Frontal cortex (tissue), 4 donors: Measurements from ENCODE around the gene CMC2. TPM values are rescaled to one million over a fixed set of nuclear protein-coding genes. Genes with fewer than 3 reads are reported as not detected.

ENCODE experiments used
- DNase-seq, 2 donors: peaks; one replicate each; pipeline ENCODE4 v3.0.0; 2012; ENCODE audit warnings: low spot score in 2 of 2
- FAIRE-seq: peaks from 2 replicates; lab custom pipeline; 2012; peaks lifted over from hg19 to GRCh38; lab: Jason Lieb, UNC
- total RNA-seq: library from RNA; depleted of rRNA; stranded (reverse); fragments of >200 nt; gene quantifications from one replicate; pipeline ENCODE4 v1.2.3, GENCODE V29; 2014
- donor health status: control.
- donor health status: control.
- donor health status: control.

CMC2 gene
- total RNA-seq, 1 donor from 2014 or later, result 37.9 TPM

DNA sequence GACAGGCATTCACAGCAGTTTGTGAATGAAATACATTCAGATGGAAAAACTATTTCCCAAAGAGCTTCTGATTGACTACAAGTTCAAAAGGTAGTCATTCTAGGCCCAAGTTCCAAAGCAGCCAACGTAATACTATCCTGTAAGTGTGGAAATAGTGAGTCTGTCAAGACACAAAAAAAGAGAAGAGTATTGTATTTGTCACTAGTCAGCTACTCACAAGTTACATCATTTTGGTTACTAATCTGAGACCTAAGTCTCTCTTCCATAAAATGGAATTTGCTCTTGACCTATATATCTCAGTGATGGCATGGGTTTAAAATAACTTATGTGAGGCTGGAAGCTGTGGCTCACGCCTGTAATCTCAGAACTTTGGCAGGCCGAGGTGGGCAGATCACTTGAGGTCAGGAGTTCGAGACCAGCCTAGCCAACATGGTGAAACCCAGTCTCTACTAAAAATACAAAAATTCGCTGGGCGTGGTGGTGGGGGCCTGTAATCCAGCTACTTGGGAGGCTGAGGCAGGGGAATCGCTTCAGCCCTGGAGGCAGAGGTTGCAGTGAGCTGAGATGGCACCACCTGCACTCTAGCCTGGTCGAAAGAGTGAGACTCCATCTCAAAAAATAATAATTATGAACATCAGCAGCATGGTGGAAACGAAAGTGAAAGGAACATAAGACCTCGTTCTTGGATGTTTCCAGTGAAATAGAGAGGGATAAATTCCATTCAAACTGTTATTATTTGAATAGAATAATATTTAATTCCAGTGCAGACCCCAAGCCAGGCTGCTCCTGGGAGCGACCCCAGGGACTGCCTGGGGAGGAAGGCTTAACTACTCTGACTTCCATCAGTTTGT lies 2.9 kb downstream of the CMC2 start:
- DNase-seq (no peak), FAIRE-seq (no peak)

DNA sequence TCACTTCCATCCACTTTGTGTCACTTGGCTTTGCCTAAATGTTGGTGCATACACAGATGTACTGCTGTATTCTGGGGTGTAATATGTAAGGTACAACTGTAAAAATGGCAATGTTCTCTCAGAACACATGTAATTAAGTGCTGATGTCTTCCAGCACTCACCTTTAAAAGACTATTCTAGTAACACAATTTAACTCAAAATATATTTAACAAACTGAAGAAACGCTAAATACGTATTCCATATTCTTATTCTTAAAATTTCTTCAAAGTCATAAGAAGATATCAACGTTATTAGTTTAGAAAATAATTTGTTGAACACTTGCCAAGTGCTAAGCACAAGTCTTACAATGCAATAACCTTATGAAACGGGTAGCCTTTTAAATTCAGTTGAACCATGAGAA lies 3.6 kb downstream of the CMC2 start:
- FAIRE-seq, result no peak

DNA sequence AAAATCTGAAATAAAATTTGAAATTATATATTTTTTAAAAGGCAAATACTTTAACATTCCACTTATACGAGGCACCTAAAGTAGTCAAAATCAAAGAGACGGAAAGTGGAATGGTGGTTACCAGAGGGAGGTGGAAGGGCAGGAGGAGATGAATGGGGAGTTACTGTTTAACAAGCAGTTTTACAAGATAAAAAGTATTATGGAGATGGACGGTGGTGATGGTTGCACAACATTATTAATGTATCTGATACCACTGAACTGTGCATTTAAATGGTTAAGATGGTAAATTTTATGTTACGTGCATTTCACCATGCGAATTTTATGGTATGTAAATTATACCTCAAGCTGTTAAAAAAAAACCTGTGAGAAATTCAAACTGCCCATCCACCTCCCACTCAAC lies 5.4 kb downstream of the CMC2 start:
- DNase-seq, result no peak
- no peak for FAIRE-seq

More for the DNA sequence above, 3.6 kb downstream of the CMC2 start:
- DNase-seq, result no peak

DNA sequence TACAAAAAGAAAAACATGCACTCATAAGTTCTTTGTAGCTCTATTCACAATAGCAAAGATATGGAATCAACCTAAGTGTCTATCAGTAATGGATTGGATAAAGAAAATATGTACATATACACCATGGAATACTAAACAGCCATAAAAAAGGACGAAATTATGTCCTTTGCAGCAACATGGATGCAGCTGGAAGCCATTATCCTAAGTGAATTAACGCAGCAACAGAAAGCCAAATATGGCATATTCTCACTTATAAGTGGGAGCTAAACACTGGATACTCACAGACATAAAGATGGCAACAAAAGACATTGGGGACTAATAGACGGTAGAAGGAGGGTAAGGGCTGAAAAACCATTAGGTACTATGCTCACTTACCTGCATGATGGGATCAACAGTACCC lies 5.8 kb downstream of the CMC2 start:
- no peak for DNase-seq
- no peak for FAIRE-seq

DNA sequence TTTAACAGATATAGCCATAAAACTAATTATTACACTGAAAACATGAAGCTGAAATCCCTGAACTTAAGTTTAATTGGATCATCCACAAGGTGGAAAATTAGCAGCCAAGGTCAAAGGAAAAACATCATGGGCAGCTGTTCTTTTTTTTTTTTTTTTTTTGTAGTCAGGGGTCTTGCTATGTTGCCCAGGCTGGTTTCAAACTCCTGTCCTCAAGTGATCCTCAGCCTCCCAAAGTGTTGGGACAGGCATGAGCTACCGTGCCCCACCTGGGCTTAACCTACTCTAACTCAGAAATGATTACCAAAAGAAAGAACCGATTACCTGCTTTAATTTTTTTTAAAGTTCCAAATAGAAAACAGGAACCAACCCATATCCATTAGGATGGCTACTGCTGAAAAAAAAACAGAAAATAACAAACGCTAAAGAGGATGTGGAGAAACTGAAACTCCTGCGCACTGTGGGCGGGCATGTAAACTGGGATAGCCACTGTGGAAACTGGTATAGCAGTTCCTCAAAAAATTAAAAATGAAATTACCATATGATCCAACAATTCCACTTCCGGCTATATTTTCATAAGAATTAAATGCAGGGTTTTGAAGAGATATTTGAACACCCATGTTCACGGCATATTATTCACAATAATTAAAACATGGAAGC lies 8.6 kb downstream of the CMC2 start:
- FAIRE-seq (no peak), DNase-seq (no peak)

DNA sequence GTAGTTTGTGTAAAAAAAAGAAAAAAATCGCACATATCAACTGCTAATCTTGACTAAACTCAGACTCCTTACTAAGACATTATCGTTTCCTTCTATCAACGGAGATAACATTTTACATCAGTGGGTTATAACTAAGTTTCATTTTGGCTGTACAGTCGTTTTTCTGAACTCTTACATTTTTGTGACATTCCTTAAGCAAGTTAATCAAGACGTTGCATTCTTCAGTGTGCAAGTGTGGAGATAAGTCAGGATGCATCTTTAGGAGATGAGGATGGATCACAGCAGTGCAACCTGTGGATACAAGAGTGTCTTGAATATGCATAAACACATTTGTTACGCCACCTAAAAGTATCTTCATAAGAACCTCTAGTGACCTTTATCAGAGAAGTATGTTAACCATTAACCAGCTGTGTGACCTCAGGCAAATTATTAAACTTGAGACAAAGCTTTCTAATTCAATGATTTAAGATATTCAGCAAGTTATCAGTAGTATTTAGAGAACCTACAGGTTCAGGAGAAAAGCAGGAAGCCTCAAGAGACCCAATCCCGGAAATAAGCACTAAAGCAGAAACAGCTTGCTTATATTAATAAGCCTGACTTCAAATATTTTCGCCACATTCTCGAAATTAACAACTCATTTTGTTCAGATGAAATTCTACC lies 9.4 kb downstream of the CMC2 start:
- DNase-seq (no peak), FAIRE-seq (no peak)

DNA sequence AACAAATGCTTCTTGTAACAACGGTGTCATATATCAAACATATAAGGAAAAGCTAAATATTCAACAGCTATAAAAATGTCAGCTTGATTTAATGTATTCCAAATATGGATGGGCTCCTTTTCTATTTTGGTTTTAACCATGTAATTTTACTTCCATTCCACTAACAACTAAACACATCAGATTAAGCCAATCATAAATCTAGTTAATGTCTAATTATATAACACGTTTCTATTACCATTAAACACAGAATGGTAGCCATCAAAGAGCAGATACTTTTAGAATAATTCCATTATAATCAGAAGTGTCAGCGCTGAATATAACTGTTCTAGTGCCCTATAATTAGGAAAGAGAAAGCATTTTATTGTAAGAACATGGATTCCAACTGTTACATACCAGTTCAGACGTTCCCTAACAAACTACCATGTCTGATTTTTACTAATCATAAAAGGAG lies 10.0 kb downstream of the CMC2 start:
- DNase-seq, result no peak
- FAIRE-seq, result no peak

DNA sequence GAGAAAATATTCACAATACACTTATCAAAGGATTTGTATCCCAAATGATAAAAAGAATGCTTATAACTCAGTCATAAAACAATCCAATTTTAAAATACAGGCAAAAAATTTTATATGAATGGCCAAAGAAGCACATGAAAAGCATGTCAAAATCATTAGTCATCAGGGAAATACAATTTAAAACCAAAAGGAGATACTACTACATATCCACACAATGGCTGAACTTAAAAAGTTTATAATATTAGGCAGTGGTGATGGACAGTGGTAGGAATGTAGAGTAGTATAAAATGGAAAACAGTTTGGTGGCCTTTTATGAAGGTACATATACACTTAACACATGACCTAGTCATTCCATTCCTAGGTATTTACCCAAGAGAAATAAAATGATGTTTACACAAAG lies 12.2 kb downstream of the CMC2 start:
- no peak for FAIRE-seq
- no peak for DNase-seq

DNA sequence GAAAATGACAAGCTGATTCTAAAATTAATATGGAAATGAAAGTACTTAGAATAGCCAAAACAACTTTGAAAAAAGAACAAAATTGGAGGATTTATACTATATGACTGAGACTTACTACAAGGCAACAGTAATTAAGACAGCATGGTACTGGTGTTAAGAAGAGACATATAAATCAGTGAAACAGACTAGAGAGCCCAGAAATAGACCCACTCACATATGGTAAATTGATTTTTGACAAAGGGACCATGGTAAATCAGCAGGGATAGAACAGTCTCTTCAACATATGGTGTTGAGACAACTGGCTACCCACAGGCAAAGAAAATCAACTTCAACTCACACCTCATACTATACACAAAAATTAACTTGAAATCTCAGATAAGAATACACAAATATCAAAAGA lies 12.9 kb downstream of the CMC2 start:
- FAIRE-seq, result no peak
- DNase-seq, result no peak

DNA sequence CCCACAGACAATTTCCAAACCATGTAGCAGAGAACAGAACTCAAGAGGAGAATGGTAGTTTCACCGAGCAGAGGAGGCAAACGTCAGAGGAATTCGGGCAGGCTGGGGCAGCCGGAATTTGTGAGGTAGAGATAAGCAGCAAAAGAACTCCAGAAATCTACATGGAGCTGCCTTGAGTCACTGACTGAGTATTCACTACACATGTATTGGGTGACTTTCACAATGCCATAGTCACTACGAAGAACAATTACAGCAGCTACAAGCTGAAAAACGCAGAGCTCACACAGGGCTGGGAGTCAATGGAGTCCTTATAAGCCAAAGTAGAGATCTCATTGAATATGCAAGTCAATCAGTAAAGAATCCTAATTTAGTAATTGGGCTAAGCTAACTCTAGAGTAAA lies 13.4 kb downstream of the CMC2 start:
- DNase-seq, result no peak

DNA sequence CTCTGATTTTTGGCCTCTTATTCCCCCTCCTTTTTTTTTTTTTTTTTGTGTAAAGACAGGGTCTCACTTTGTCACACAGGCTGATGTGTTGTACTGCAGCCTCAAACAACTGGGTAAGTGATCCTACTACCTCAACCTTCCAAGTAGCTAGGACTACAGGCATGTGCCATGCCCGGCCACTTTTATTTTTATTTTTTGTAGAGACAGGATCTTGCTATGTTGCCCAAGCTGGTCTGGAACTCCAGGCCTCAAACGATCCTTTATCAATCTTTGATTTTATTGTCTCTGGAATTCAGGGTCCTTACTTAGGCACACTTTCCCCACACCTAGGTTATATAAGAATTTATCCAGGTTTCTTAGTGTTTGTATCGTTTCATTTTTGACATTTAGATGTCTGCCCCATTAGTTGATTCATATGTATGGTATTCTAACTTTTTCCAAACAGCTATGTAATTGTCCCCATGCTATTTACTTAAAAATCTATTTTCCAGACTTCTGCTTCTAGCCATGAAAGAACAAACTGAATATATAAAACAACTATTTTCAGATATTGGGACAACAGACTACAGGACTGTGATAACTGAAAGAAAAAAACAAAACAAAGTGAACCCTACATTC lies 13.9 kb downstream of the CMC2 start:
- no peak for DNase-seq
- FAIRE-seq, result no peak

More for the DNA sequence above, 13.4 kb downstream of the CMC2 start:
- no peak for FAIRE-seq

DNA sequence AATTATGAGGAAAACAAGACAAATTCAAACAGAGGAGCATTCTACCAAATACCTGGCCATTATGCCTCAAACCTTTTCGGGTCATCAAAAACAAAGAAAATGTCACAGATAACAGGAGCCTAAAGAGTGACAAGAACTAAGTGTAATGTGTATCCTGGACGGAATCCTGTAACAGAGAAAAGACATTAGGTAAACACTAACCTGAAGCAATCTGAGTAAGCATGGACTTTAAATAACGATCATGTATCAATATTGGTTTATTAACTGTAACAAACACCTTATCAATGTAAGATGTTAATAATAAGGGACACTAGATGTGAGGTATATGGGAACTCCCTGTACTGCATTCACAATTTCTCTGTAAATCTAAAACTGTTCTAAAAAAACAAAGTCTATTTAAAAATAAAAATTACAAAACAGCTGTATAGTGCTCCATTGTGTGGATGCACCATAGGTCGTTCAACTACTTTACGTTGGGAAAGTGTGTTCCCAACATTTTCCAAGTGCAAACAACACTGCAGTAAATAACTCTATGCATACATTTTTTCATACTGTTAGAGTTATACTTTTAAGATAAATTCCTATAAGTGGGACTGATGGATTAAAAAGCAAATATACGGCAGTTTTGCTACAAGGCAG lies 14.8 kb downstream of the CMC2 start:
- FAIRE-seq, result no peak

DNA sequence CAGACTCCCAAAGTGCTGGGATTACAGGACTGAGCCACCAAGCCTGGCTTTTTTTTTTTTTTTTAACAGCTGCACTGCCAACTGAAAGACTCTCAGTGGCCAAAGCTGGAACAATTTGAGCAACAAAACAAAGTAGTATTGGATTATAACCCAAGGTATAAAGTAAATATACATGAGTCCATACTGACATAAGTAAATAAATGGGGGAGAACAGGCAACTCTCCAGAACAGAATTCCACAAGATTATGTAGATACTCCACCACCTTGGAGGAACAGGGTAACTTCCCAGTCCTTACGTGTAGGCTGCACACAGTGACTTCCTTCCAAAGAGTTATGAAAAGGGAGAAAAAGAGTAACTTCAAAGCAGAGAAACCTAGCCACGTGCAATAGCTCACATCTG lies 15.7 kb downstream of the CMC2 start:
- DNase-seq (no peak), FAIRE-seq (no peak)

More for the DNA sequence above, 14.8 kb downstream of the CMC2 start:
- DNase-seq, result no peak

DNA sequence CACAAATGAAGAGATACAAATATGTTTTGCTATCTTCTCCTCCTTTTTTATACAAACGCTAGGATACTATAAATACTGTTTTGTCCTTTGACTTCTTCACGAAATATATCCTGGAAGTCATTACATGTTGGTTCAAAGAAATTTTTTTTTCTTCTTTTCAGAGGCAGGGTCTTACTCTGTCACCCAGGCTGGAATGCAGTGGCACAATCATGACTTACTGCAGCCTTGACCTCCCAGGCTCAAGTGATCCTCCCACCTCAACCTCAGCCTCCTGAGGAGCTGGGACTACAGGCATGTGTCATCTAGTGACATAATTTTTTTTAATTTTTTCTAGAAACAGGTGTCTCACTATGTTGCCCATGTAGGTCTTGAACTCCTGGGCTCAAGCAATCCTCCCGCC lies 16.1 kb downstream of the CMC2 start:
- no peak for DNase-seq
- FAIRE-seq, result no peak

DNA sequence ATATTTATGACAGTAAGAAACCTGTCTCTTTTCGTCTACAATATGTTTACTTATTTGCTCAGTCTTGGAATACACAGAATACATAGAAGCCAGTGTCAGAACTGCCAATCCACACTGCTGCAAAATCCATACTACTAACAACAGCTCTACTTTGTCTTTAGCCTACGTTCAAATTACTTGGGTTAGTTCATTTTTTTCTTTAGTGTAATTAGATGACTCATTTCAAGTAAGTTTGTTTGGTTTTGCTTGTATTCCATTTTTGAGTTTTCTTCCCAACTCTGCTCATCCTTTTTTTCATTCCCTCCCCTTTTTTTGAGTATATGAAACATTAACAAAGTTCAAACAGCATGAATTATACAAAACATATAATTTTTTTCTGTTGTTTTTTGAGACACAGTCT lies 16.9 kb downstream of the CMC2 start:
- no peak for DNase-seq
- no peak for FAIRE-seq

DNA sequence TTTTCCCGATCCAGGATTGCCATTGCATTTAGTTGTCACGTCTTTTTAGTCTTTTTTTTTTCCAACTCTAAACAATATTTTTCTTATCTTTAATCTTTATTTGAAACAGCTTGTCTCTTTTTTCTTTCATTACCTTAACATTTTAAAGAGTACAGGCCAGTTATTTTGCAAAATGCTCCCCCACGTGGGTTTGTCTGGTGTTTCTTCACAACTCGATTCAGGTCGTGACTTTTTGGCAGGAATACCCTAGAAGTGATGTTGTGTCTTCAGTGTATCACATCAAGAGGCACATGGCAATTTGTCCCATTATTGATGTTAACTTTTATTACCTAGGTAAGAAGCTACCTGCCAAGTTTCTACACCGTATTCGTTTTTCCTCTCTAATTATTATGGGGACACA lies 17.9 kb downstream of the CMC2 start:
- no peak for FAIRE-seq
- DNase-seq, result no peak

DNA sequence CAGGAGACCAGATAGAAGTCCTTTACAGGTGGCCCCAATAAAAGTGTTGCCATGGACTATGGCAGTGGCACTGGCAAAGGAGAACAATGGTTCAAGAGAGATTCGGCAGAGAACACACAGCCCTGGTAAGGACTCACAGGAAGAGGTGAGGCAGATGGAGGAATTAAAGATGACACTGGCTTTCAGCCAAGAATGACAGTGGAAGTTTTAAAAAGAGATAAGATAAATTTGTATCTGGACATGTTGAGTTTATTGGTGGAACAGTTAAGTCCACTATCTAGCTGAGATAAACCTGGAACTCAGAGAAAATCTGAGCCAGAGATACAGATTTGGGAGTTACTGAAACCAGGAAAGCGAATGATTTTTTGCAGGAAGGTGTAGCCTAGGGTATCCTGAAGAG lies 20.1 kb downstream of the CMC2 start:
- DNase-seq, result no peak
- FAIRE-seq, result no peak

DNA sequence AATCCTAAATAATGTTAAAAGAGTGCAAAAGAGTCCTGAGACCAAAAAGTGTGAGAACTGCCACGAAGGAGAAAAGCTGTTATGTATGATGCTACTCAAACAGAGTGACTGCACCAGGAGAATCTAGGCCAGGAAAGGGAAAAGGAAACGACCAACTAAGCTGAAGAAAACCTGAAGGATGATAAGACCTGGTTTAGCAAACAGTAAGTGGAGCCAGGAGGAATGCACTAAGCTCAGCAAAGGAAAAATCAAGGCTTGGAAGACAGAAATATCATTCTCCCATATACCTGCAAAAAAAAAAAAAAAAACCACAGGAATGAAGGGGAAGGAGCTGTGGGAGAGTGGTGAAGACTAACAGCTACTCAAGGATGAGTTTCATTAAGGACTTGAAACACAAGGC lies 21.1 kb downstream of the CMC2 start:
- FAIRE-seq (no peak), DNase-seq (no peak)

DNA sequence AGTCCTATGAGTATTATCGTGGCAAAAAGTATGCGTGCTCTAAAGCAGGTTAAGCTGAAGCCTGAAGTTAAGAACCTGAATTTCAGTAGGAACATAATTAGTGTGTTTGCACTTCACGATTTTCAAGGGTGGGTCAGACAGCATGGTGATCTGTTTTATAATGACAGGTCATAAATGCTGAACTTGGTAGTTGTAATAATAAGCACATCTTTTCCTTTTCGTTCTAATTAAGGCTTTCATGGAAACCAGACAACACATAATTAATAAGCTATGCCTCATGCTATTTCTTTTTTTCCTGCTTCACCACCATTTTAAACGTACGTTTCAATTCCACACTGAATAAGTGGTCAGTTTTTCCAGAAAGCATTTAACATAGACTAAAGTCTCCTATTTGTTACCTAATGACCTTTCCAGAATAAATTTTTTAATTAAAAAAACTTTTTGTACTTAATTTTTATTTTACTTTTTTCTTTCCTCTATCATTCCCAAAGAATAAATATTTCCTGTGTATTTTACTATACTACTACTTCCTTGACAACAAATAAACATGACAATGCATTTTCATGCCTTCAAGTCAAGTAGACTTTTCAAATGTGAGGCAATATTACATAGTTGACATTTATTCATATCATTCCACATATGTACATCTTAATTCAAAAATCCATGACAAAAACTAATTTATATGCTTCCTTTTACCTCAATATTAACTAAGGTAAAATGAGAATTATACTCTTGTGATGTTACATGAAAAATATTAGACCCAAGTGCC lies 22.4 kb downstream of the CMC2 start:
- DNase-seq (no peak), FAIRE-seq (no peak)
